SK-N-SH (cell line): ENCODE results near the gene MDH1. TPM values are rescaled to one million over a fixed set of nuclear protein-coding genes. Genes with fewer than 3 reads are reported as not detected.

Source experiments
- CTCF ChIA-PET: fragments of 300-600, 350-600 bp; formaldehyde crosslinking; extraction: SDS; loops from one replicate; lab custom pipeline; 2021; lab: Yijun Ruan, JAX
- POLR2A ChIA-PET: fragments of 350-600 bp; sonication (Branson Sonifier 250); formaldehyde crosslinking; extraction: SDS; loops from one replicate; lab custom pipeline; 2020; ENCODE audit warnings: antibody characterized with exemption, inconsistent platforms; lab: Yijun Ruan, JAX
- DNase-seq: peaks from one replicate; pipeline ENCODE4 v3.0.0; 2012
- H2AFZ ChIP-seq: fragments of 200-600 bp; sonication (generic); 2 replicates; pipeline ENCODE4 v1.8.1; 2016; ENCODE audit warnings: antibody characterized with exemption, mild to moderate bottlenecking, low read depth
- H3F3A ChIP-seq: fragments of 200-600 bp; sonication (generic); replicated peaks from 2 replicates; pipeline ENCODE3; 2016; ENCODE audit warnings: antibody characterized with exemption, mild to moderate bottlenecking; ENCODE audit not compliant: insufficient read depth
- H3K27ac ChIP-seq, 2 experiments: fragments of 200-500 bp in 1 of 2; fragments of 200-600 bp in 1 of 2; sonication (Bioruptor generic) in 1 of 2; sonication (generic), shearing (Covaris generic) in 1 of 2; 2 replicates each; pipeline versions ENCODE4 v1.5.1 to v1.6.1; 2014 to 2016; ENCODE audit warnings: low read depth in 2 of 2, inconsistent platforms in 1 of 2, low read length in 1 of 2, mild to moderate bottlenecking in 1 of 2, mixed read lengths in 1 of 2
- H3K27me3 ChIP-seq: fragments of 200-600 bp; sonication (generic), shearing (Covaris generic); 2 replicates; pipeline ENCODE4 v1.6.1; 2016; ENCODE audit warnings: mixed run types; ENCODE audit not compliant: insufficient read depth
- H3K36me3 ChIP-seq, 2 experiments: fragments of 200-500 bp in 1 of 2; fragments of 200-600 bp in 1 of 2; sonication (Bioruptor generic) in 1 of 2; sonication (generic) in 1 of 2; replicated peaks in 1 of 2; 2 replicates each; pipeline versions ENCODE3 to v1.5.1; 2014 to 2016; ENCODE audit warnings: low read length in 1 of 2, mild to moderate bottlenecking in 1 of 2; ENCODE audit not compliant: insufficient read depth in 2 of 2, control insufficient read depth in 1 of 2
- H3K4me1 ChIP-seq, 2 experiments: fragments of 200-500 bp in 1 of 2; fragments of 200-600 bp in 1 of 2; sonication (Bioruptor generic) in 1 of 2; sonication (generic), shearing (Covaris generic) in 1 of 2; 2 replicates each; pipeline versions ENCODE4 v1.5.1 to v1.6.1; 2014 to 2016; ENCODE audit warnings: low read depth in 1 of 2, low read length in 1 of 2, mixed run types in 1 of 2; ENCODE audit not compliant: insufficient read depth in 2 of 2, control insufficient read depth in 1 of 2
- H3K4me2 ChIP-seq: fragments of 200-600 bp; sonication (generic), shearing (Covaris generic); 2 replicates; pipeline ENCODE4 v1.6.1; 2017; ENCODE audit warnings: mixed run types
- H3K4me3 ChIP-seq, 2 experiments: fragments of 200-500 bp in 1 of 2; fragments of 200-600 bp in 1 of 2; sonication (Bioruptor generic) in 1 of 2; sonication (generic), shearing (Covaris generic) in 1 of 2; 2 replicates each; pipeline versions ENCODE4 v1.5.1 to v1.8.1; 2014 to 2016; ENCODE audit warnings: low read depth in 2 of 2, inconsistent platforms in 1 of 2, low read length in 1 of 2, mild to moderate bottlenecking in 1 of 2, mixed read lengths in 1 of 2, moderate library complexity in 1 of 2
- H3K79me2 ChIP-seq: fragments of 200-600 bp; sonication (generic); 2 replicates; pipeline ENCODE4 v1.8.1; 2017; ENCODE audit warnings: mild to moderate bottlenecking; ENCODE audit not compliant: insufficient read depth
- H3K9ac ChIP-seq: fragments of 200-600 bp; sonication (generic); 2 replicates; pipeline ENCODE4 v1.6.1; 2017; ENCODE audit warnings: mixed run types
- H3K9me2 ChIP-seq: fragments of 200-600 bp; sonication (generic); 2 replicates; pipeline ENCODE4 v1.6.1; 2017; ENCODE audit warnings: mixed run types
- H3K9me3 ChIP-seq: fragments of 200-600 bp; sonication (generic); 2 replicates; pipeline ENCODE4 v1.6.1; 2017; ENCODE audit warnings: mixed run types, mild to moderate bottlenecking, moderate library complexity
- H4K20me1 ChIP-seq: fragments of 200-600 bp; sonication (generic); 2 replicates; pipeline ENCODE4 v1.6.1; 2017; ENCODE audit warnings: mild to moderate bottlenecking, mixed run types; ENCODE audit not compliant: insufficient read depth
- EP300 ChIP-seq, 2 experiments: IDR thresholded peaks; 2 replicates each; pipeline versions ENCODE4 v1.4.0 to v1.6.1; 2012; ENCODE audit warnings: borderline replicate concordance in 1 of 2, low read depth in 1 of 2, low read length in 1 of 2
- FOSL2 ChIP-seq: IDR thresholded peaks from 2 replicates; pipeline ENCODE4 v1.4.0; 2012; ENCODE audit warnings: low read depth, mild to moderate bottlenecking, moderate library complexity, borderline replicate concordance
- NFIC ChIP-seq: IDR thresholded peaks from 2 replicates; pipeline ENCODE4 v1.4.0; 2012; ENCODE audit warnings: borderline replicate concordance
- RAD21 ChIP-seq: IDR thresholded peaks from 2 replicates; pipeline ENCODE4 v1.6.1; 2012; ENCODE audit warnings: mild to moderate bottlenecking, low read length
- RXRA ChIP-seq: IDR thresholded peaks from 2 replicates; pipeline ENCODE4 v1.4.0; 2012; ENCODE audit warnings: low read depth, mild to moderate bottlenecking, borderline replicate concordance
- USF2 ChIP-seq: fragments of 150-350 bp; IDR thresholded peaks from 2 replicates; pipeline ENCODE4 v1.6.1; 2017; ENCODE audit warnings: antibody characterized with exemption, low read length, low read depth, borderline replicate concordance
- YY1 ChIP-seq: IDR thresholded peaks from 2 replicates; pipeline ENCODE4 v1.4.0; 2012; ENCODE audit warnings: low read depth, mild to moderate bottlenecking
- WGBS: methylation state at CpG from one replicate; pipeline ENCODE4 v1.1.6; 2017; ENCODE audit warnings: low lambda C conversion rate; 5-methylcytosine and 5-hydroxymethylcytosine counted together
- polyA plus RNA-seq, 3 experiments: library from polyadenylated mRNA; depleted of rRNA; stranded (reverse); fragments of >200 nt; gene quantifications; 2 replicates each; pipeline ENCODE4 v1.2.3, GENCODE V29; 2012
- TF ChIP-seq, protein P1 (sequence below): fragments of 150-350 bp; IDR thresholded peaks from 2 replicates; pipeline ENCODE4 v1.6.1; 2016; ENCODE audit warnings: mild to moderate bottlenecking, low read depth, low read length

Gene MDH1
- polyA plus RNA-seq, 1 of the 3 experiments (the other 2 are of a cell fraction), result 201 TPM

DNA sequence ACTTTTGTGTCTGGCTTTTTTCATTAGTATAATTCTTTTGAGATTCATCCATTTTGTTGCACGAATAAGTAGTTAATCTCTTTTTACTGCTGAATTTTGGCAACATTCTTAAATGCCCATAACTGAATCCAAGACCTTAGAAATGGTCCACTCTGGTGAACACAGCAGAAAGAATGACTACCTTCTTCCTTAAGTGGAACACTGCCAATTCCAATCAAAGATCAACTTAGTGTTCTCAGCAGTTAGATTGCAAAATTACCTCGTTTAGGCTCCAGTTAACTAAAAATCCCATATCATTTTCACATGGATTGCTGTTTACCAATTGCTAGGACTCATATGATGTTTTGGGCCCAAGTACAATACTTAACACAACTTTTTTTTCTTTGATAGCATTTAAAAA lies 59.9 kb downstream of the MDH1 start:
- Histone ChIP-seq H3F3A (no peaks in the 10 kb centered on the region), H3K9me3 (no peaks in the 10 kb centered on the region), H3K9ac (no peak overlapping the region), H3K27me3 (no peaks in the 10 kb centered on the region), H3K36me3 (no peaks in the 10 kb centered on the region), H3K4me1 (no peaks in the 10 kb centered on the region), H3K4me2 (no peak overlapping the region), H3K79me2 (no peaks in the 10 kb centered on the region), H3K4me3 (no peak overlapping the region), H2AFZ (no peak overlapping the region), H4K20me1 (no peaks in the 10 kb centered on the region), H3K9me2 (no peaks in the 10 kb centered on the region), H3K27ac (no peak overlapping the region)
- TF ChIP-seq USF2, result no peak
- 19% methylated on average over 2 of the region's 2 CpGs for WGBS
- CTCF ChIA-PET, result no interaction called here
- POLR2A ChIA-PET, result no interaction called here
- no peak for DNase-seq

DNA sequence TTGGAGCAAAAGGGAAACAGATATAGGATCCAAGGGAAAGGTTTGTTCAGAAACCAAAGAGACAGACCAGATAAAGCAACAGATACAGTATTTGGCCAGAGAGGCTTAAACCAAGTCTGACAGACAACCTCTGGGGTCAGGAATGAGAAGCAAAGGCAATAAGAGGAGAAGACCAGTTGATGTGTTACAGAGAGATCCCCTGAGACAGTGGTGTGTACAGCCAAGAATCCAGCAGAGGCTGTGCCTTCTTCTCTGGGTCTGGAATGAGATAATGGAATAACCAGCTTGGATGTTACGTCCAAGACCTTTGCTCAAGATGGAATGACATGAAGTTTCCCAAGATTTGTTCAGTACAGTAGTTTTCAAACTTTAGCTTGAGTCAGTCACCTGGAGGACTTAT lies 61.1 kb downstream of the MDH1 start:
- no peak for TF ChIP-seq RAD21
- Histone ChIP-seq H3K27me3 (no peaks in the 10 kb centered on the region), H3K36me3 (no peaks in the 10 kb centered on the region), H3K27ac (no peak overlapping the region), H3K9me2 (no peaks in the 10 kb centered on the region), H2AFZ (no peak overlapping the region), H3K9ac (no peak overlapping the region), H3K4me2 (no peak overlapping the region), H3F3A (no peaks in the 10 kb centered on the region), H3K79me2 (no peaks in the 10 kb centered on the region), H3K4me3 (no peak overlapping the region), H3K9me3 (no peaks in the 10 kb centered on the region), H4K20me1 (no peaks in the 10 kb centered on the region), H3K4me1 (no peaks in the 10 kb centered on the region)
- ChIA-PET CTCF (no interaction called here), POLR2A (no interaction called here)
- DNase-seq, result no peak
- 20% methylated on average over 1 of the region's 1 CpG for WGBS

DNA sequence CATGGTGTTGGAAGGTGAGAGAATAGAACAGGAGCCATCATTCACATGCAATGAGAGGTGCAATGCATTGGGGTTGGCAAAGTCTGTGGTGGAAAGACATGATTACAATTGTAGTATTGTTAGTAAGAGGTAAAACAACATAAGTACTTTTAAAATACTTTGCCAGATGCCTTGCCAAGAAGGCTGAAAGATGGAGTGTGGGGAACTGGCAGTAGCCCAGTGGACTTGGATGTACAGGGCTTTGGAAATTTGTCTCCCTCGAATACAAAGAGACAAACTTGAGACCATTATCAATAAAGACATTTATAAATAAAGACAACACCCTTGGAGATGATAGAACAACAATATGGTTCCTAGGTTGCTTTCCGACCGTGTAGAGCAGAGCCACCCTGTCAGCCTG lies 62.0 kb downstream of the MDH1 start:
- Histone ChIP-seq H3K4me2 (no peak overlapping the region), H2AFZ (no peak overlapping the region), H3K79me2 (no peaks in the 10 kb centered on the region), H3F3A (no peaks in the 10 kb centered on the region), H3K36me3 (no peaks in the 10 kb centered on the region), H3K27ac (no peak overlapping the region), H3K9ac (no peak overlapping the region), H3K4me3 (no peak overlapping the region), H4K20me1 (no peaks in the 10 kb centered on the region), H3K4me1 (no peaks in the 10 kb centered on the region), H3K9me2 (no peaks in the 10 kb centered on the region), H3K27me3 (no peaks in the 10 kb centered on the region), H3K9me3 (no peaks in the 10 kb centered on the region)
- POLR2A ChIA-PET, result no interaction called here
- CTCF ChIA-PET, result no interaction called here
- DNase-seq, result no peak
- 55% methylated on average over 3 of the region's 3 CpGs for WGBS
- TF ChIP-seq YY1, result no peak
- no peak for TF ChIP-seq FOSL2
- no peak for TF ChIP-seq NFIC
- TF ChIP-seq RXRA, result no peak
- TF ChIP-seq, protein P1, sequence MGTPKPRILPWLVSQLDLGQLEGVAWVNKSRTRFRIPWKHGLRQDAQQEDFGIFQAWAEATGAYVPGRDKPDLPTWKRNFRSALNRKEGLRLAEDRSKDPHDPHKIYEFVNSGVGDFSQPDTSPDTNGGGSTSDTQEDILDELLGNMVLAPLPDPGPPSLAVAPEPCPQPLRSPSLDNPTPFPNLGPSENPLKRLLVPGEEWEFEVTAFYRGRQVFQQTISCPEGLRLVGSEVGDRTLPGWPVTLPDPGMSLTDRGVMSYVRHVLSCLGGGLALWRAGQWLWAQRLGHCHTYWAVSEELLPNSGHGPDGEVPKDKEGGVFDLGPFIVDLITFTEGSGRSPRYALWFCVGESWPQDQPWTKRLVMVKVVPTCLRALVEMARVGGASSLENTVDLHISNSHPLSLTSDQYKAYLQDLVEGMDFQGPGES, result no peak
- TF ChIP-seq EP300 (IDR thresholded peaks at IDR 0.05; ENCODE audit: borderline replicate concordance in 1 of 2, low read depth in 1 of 2, low read length in 1 of 2), result no peak
